ENCODE measurements around the gene UBAC1.

Gene UBAC1

GRCh38 chr9:136002215-136002614 is 41.0 kb upstream of the UBAC1 start:
- no peak for TF ChIP-seq CTCF (IDR thresholded peaks at IDR 0.05; ENCODE audit: low read depth, low read length, missing control alignments)
- DNase-seq (ENCODE audit: low read depth), result no peak
- H3K4me3 ChIP-seq (ENCODE audit: low read depth, low read length), result no peak overlapping the region

GRCh38 chr9:136001231-136001630 is 40.1 kb upstream of the UBAC1 start:
- TF ChIP-seq CTCF (IDR thresholded peaks at IDR 0.05; ENCODE audit: low read depth, low read length, missing control alignments), result no peak
- no peak for DNase-seq (ENCODE audit: low read depth)
- no peak overlapping the region for H3K4me3 ChIP-seq (ENCODE audit: low read depth, low read length)

- H3K4me3 ChIP-seq (ENCODE audit: low read depth, low read length), result no peak overlapping the region
- no peak for DNase-seq (ENCODE audit: low read depth)
- no peak for TF ChIP-seq CTCF (IDR thresholded peaks at IDR 0.05; ENCODE audit: low read depth, low read length, missing control alignments)
These were observed 37.4 kb upstream of the UBAC1 start for GRCh38 chr9:135998410-135999071.

GRCh38 chr9:135998016-135998380 is 36.8 kb upstream of the UBAC1 start:
- DNase-seq (ENCODE audit: low read depth), result no peak
- H3K4me3 ChIP-seq (ENCODE audit: low read depth, low read length), result no peak overlapping the region
- TF ChIP-seq CTCF (IDR thresholded peaks at IDR 0.05; ENCODE audit: low read depth, low read length, missing control alignments), result no peak

- TF ChIP-seq CTCF (IDR thresholded peaks at IDR 0.05; ENCODE audit: low read depth, low read length, missing control alignments), result no peak
- H3K4me3 ChIP-seq (ENCODE audit: low read depth, low read length), result no peak overlapping the region
- DNase-seq (ENCODE audit: low read depth), result no peak
These were observed 36.2 kb upstream of the UBAC1 start for GRCh38 chr9:135997090-135998015.

GRCh38 chr9:135995816-135996215 is 34.6 kb upstream of the UBAC1 start:
- DNase-seq (ENCODE audit: low read depth), result no peak
- TF ChIP-seq CTCF (IDR thresholded peaks at IDR 0.05; ENCODE audit: low read depth, low read length, missing control alignments), result no peak

More at GRCh38 chr9:135995816-135996215, 34.6 kb upstream of the UBAC1 start:
- H3K4me3 ChIP-seq (ENCODE audit: low read depth, low read length), result no peak overlapping the region

All from GM12864 (cell line).